Fibroblast of the aortic adventitia (primary cell): ENCODE results near the gene PHLDA1. TPM values are rescaled to one million over a fixed set of nuclear protein-coding genes. Genes with fewer than 3 reads are reported as not detected.
A peak's percentile ranks its signal among the peaks of the same experiment; 100 is the strongest.
"Not testable (repeated sequence)": the region's sequence is repeated elsewhere in the genome, so short reads cannot be mapped to it uniquely, and the experiment has no call there.

ENCODE experiments used
- DNase-seq: peaks from one replicate; pipeline ENCODE4 v3.0.0-alpha.2; 2010; ENCODE audit warnings: low read depth
- H3K4me3 ChIP-seq: 2 replicates; pipeline ENCODE4 v1.5.1; 2011; ENCODE audit warnings: low read depth, mild to moderate bottlenecking, control low read depth, low read length, moderate library complexity
- total RNA-seq: library from RNA; depleted of rRNA; stranded (reverse); fragments of >200 nt; gene quantifications from 2 replicates; pipeline ENCODE4 v1.2.3, GENCODE V29; 2012; ENCODE audit warnings: low replicate concordance
- TF ChIP-seq, protein P1 (sequence below): IDR thresholded peaks from 2 replicates; pipeline ENCODE4 v1.5.1; 2011; ENCODE audit warnings: mild to moderate bottlenecking, low read length, control low read depth, inconsistent platforms; ENCODE audit not compliant: insufficient read depth

PHLDA1 gene
- total RNA-seq, 1 donor = 202 TPM

- TF ChIP-seq, protein P1, sequence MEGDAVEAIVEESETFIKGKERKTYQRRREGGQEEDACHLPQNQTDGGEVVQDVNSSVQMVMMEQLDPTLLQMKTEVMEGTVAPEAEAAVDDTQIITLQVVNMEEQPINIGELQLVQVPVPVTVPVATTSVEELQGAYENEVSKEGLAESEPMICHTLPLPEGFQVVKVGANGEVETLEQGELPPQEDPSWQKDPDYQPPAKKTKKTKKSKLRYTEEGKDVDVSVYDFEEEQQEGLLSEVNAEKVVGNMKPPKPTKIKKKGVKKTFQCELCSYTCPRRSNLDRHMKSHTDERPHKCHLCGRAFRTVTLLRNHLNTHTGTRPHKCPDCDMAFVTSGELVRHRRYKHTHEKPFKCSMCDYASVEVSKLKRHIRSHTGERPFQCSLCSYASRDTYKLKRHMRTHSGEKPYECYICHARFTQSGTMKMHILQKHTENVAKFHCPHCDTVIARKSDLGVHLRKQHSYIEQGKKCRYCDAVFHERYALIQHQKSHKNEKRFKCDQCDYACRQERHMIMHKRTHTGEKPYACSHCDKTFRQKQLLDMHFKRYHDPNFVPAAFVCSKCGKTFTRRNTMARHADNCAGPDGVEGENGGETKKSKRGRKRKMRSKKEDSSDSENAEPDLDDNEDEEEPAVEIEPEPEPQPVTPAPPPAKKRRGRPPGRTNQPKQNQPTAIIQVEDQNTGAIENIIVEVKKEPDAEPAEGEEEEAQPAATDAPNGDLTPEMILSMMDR = no peak
- no peak overlapping the region for H3K4me3 ChIP-seq
These were observed 45.4 kb downstream of the PHLDA1 start for GRCh38 chr12:75986001-75986746.

GRCh38 chr12:75985566-75985965 is 46.0 kb downstream of the PHLDA1 start:
- no peak for DNase-seq
- TF ChIP-seq, protein P1 = no peak
- no peak overlapping the region for H3K4me3 ChIP-seq

More at GRCh38 chr12:75986001-75986746, 45.4 kb downstream of the PHLDA1 start:
- no peak for DNase-seq

DNA sequence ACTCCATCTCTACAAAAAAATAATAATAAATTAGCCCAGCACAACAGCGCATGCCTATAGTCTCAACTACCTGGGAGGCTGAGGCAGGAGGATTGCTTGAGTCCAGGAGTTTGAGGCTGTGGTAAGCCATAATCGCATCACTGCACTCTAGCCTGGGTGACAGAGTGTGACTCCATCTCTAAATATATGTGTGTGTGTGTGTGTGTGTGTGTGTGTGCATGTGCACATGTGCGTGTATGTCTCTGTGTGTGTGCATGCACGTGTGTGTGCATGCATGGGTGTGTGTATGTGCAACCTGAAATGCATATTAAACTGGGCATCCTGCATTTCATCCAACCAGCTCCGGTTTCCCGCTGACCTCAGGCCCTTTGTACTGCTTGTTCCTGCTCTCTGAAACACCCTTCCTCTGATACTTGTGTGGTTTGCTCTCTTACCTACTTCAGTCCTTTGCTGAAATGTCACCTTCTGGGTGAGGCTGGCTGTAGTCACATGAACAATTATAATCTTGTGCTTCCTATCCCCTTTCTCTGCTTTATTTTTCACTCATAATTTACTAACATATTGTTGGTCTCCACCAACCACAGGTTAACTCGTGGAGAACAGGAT is 46.9 kb downstream of the PHLDA1 start:
- no peak overlapping the region for H3K4me3 ChIP-seq
- TF ChIP-seq, protein P1 = no peak
- DNase-seq = no peak

DNA sequence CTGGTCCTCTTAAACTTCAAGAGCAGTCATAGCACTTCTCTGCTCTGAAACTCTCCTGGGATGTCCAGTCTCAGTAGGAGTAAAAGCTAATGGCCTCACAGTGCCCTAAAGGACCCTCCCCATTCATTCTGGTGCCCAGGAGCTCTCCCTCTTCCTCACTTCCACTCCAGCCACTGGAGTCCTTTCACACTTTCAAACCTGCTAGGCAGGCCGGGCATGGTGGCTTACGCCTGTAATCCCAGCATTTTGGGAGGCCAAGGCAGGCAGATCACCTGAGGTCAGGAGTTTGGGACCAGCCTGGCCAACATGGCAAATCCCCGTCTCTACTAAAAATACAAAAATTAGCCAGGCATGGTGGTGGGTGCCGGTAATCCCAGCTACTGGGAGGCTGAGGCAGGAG is 47.7 kb downstream of the PHLDA1 start:
- DNase-seq, H3K4me3 ChIP-seq: not testable (repeated sequence)

DNA sequence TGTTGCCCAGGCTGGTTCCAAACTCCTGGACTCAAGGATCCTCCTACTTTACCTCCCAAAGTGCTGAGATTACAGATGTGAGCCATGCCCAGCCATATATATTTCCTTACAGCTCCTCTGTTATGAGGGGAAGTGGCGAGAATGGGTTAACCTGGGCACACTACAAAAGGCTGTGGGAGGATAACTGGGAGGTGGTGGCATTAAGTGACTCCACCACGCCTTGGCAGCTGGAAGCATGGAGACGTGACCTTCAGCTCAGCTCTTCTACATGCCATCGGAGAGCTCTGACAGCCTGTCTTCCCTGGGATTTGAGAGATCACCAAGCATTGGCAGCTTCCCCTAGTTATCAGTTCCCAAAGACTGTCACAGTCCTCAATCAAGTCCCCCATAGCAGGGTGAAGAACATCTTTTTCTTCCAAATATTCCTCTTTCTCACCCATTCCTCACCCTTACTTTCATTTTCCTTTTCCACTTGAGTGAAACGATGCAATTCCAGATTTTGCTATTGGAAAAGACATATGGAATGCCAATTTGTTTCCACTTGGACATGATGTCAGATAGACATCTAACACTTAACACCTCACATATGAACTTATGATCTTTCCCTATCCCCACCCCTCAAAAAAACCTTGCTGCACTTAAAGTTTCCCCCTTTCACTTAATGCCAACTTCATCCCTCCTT is 48.5 kb downstream of the PHLDA1 start:
- H3K4me3 ChIP-seq = peak overlapping the region; percentile 44
- no peak for DNase-seq
- TF ChIP-seq, protein P1 = no peak

DNA sequence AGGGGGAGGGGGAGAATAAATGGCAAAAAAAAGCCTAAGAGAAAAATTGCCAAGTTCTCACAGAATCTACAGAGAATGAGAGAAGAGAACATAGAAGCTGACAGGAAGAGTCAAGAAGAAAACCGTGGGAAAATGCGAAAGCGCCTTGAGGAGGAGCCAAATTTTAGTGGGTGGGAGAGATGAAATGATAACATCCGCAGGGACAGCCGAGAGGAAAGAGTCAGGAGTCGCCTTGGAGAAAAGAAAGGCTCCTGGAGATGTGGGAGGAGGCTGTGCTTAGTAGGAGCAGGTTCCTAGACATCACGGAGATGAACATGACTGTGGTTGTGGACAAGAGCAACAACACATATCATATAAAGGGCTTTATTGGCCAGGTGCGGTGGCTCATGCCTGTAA is 49.4 kb downstream of the PHLDA1 start:
- H3K4me3 ChIP-seq = no peak overlapping the region
- TF ChIP-seq, protein P1 = no peak
- no peak for DNase-seq

DNA sequence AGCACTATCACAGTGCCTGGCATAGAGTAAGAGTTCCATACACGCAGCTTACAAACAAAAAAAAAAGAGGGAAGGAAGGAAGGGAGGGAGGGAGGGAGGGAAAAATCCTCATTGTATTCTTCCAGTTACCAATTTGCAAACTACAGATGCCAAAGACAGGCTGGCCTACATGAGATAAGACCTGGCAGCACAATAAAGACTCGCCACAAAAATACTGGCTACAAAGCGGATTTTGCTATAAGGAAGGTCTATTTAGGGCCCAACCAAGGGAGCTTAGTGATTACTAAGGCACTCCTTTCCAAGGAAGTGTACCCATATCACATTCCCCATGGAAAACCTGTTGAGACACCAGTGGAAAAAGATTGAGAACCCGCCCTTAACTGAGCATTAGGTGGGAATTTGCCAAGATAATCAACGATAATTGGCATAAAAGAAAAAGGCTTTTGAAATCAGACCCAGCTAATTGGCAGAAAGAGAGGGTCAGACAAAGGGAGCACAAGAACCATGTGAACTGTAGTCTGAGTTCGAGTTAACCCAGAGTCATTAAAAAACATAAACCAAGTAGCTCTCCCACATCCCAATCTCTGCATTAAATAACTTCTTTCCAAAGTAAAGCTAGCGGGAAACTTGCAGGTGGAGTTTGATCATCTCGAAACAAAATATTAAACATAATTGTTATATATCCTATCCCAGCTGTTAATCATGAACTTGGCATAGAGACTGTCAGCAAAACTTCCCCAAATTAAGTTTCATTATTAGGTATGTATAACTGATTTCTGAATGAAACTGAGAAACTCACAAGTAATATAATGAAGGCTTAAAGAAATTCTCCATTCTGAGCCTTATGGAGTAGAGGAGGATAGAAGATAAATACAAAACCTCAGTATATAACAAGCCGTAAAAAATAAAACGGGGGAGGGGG is 50.1 kb downstream of the PHLDA1 start:
- TF ChIP-seq, protein P1 = no peak
- DNase-seq = no peak
- no peak overlapping the region for H3K4me3 ChIP-seq
